ENCODE data around the gene OR2G6.
"Not testable (repeated sequence)": the region's sequence is repeated elsewhere in the genome, so short reads cannot be mapped to it uniquely, and the experiment has no call there.

OR2G6 gene

GRCh38 chr1:248507773-248508172, at the start of gene OR2G6:
Gene OR2G6, plus strand, starts transcription at chr1:248508073. Its CDS starts 13,574 bp downstream, at chr1:248521647.
- DNase-seq = not testable (repeated sequence)

DNA sequence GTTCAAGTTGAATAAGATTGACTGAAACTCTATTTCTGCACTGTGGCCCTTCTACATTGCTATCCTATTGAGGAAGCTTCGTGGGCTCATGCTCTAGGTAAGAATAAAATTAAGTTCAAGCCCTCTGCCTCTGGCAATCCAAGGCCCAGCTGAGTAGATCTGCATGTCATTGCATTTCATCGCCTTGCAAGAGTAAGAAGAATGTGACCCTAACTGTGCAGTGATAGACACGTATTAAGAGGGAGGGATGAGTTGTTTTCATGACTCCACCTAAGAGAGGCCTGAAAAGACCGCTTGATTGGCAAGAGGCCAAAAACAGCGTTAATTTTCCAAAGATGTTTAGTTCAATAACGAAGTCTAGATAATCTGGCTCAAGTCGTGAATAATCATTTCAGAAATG, 48.8 kb upstream of the OR2G6 start:
- DNase-seq = not testable (repeated sequence)

DNA sequence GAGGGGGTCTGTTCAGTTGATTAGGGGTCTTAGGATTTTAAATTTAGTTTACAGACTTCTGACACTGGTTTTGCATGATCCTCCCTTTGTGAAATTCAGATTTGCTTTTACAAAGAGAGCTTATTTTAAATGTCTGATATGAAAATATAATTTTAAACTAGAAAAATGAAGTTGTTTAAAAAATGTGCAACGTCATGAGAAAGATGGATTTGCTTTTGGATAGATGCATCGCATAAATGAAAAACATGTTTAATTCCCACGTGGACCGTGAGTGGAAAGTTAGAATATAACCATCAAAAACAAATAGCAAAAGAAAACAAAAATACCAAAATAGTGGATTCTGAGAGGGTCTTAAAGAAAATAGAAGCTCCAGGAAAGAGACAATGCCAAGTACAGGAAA, 36.7 kb upstream of the OR2G6 start:
- DNase-seq = no peak

DNA sequence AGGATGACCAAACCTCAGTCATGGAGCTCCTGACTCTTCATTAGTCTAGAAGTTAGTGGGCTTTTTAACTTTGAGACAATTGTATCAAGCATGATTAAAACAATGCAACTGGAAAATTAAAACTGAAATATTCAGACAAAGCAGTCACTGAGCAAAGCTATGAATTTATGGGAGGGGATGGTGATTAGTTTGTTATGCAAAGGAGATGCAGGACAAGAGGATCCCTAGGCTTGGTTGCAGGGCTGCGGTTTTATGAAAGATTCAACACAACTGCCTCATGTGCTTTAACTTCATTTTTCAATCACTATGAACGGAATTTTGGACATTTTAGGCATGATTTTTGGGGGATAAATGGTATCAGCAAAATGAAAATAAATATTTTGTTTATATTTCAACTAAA, 35.8 kb upstream of the OR2G6 start:
- not testable (repeated sequence) for DNase-seq

DNA sequence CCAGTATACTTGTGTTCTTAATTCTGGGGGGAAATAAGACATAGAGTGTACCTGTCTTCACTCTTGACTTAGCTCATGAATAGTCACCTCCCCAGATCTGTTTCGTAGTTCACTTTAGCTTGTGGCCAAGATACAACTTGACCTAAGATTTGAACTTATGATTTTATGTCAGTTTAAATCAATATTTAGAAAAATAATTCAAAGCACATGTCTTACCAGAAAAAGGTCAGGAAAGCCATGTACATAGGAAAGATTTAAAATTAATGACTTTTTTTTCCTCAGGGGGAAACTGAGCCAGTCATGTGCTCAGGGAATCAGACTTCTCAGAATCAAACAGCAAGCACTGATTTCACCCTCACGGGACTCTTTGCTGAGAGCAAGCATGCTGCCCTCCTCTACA, 34.8 kb upstream of the OR2G6 start, which contains the start of gene OR2T3:
TSS of gene OR2T3 (plus strand) at position 301 of the 400 bp plus-strand sequence. CDS start at position 301, 0 bp downstream.
- DNase-seq = not testable (repeated sequence)

DNA sequence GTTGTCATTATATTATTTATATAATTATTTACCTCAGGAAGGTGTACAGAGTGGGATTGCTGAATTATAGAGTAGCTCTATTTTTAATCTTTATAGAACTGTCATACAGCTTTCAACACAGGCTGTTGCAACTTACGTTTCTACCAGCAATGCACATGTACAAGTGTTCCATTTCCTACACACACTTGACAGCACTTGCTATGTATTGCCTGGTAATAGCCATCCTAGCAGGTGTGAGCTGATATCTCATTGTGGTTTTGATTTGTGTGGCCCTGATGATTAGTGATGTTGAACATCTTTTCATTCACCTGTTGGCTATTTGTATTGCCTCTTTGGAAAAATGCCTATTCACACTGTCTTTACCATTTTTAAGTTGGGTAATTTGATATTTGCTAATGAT, 32.2 kb upstream of the OR2G6 start:
- DNase-seq = not testable (repeated sequence)

GRCh38 chr1:248481686-248482579, 25.9 kb upstream of the OR2G6 start:
- not testable (repeated sequence) for DNase-seq

DNA sequence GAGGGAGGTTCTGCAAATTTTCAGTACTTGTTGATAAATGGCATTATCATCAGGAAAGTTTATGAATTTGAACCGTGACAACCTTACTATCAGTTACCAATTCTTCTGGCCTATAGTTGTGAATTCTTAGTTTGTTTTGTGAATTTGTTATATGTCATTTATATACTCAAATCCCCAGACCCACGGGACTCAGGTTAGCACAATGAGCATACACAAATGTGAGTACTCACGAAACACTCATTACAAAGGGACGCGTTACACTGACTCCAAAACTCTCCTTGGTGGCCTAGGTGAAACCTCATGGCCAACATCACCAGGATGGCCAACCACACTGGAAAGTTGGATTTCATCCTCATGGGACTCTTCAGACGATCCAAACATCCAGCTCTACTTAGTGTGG, 19.6 kb upstream of the OR2G6 start, which contains the start of gene OR2T5:
TSS of gene OR2T5 (plus strand) at position 301 of the 400 bp plus-strand sequence. CDS start at position 301, 0 bp downstream.
- DNase-seq = not testable (repeated sequence)

DNA sequence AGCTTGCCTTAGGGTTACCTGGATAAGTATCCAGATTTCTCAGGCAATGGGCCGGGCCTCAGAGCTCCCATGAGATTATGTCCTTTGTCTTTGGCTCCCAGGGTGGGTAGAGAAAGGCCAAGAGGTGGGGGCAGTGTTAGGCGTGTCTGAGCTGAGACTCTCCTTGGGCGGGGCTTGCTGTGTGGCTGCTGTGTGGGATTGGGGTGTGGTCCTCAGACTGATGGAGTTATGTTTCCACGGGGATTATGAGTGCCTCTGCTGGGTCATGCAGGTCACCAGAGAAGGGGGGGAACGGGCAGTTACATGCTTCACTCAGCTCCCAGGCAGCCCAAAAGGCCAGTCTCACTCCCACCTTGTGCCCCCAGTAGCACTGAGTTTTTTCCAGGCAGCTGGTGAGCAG, 11.2 kb upstream of the OR2G6 start:
- DNase-seq = not testable (repeated sequence)

GRCh38 chr1:248500305-248501035, 7.4 kb upstream of the OR2G6 start:
- not testable (repeated sequence) for DNase-seq

- DNase-seq = not testable (repeated sequence)
Observed at GRCh38 chr1:248510217-248510616, 2.3 kb downstream of the OR2G6 start.

GRCh38 chr1:248521856-248522255, 14.0 kb downstream of the OR2G6 start:
- DNase-seq = no peak

- DNase-seq = not testable (repeated sequence)
Observed at GRCh38 chr1:248537449-248537848, 29.6 kb downstream of the OR2G6 start.

DNA sequence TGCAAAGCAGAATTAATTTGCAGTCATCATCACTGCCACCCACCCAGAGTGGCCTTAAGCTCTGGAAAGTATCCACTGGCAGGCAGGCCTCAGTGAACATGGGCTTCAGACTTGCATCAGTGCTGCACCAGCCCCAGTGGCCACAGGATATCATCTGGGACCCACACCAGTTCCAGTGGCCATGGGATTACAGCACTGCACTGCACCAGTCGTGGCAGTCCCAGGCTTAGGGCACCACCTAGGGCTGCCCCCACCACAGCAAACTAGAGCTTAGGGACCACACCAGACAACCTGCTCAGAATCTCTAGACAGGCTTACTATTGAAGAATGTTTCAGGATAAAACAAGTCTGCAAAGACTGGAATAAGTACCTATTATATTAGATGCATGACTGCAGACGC, 39.5 kb downstream of the OR2G6 start:
- DNase-seq = not testable (repeated sequence)

GRCh38 chr1:248551027-248551426, 43.2 kb downstream of the OR2G6 start:
- not testable (repeated sequence) for DNase-seq

DNA sequence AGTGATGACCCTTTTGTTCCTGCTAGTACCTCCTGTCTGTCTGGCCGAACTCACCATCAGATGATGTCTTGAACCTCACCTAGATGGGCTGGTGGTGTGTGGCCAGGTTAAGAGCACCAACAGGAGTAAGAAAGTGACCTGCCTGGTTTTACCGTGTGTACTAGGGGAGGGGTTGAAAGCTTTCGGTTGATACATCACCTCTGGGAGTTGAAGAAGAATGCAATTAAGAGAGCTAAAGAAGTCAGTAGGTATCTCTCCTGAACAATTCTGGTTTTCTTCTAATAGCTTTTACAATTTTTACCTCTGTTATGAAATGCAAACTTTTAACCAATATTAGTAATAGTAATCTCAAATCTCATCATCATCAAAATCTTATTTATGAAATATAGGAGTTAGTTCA, 54.8 kb downstream of the OR2G6 start, which contains the start of gene OR2T29:
TSS of gene OR2T29 (minus strand) at position 101 of the 400 bp plus-strand sequence. CDS start 3,281 bp downstream, outside the sequence.
- not testable (repeated sequence) for DNase-seq

- not testable (repeated sequence) for DNase-seq
Observed at GRCh38 chr1:248565530-248566373, 57.9 kb downstream of the OR2G6 start.

DNA sequence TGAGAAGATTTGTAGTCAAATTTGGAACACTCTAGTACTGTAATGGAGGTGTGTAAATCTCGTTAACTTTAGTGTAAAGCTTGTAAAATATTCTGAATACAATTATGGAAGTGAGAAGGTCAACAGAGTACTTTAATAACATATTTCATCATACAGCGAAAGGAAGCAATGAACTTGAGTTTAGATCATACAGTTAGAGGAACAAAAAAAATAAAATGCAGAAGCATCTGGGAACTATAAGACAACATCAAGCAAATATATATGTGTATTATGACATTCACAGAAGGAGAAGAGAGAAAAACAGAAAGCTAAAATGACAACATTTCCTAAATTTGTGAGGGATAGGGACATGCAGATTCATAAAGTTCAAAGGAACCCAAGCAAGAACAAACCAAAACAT, 61.2 kb downstream of the OR2G6 start:
- DNase-seq = not testable (repeated sequence)

- DNase-seq = not testable (repeated sequence)
Observed at GRCh38 chr1:248570811-248571210, 62.9 kb downstream of the OR2G6 start.

DNA sequence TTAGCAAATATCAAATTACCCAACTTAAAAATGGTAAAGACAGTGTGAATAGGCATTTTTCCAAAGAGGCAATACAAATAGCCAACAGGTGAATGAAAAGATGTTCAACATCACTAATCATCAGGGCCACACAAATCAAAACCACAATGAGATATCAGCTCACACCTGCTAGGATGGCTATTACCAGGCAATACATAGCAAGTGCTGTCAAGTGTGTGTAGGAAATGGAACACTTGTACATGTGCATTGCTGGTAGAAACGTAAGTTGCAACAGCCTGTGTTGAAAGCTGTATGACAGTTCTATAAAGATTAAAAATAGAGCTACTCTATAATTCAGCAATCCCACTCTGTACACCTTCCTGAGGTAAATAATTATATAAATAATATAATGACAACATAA, 64.2 kb downstream of the OR2G6 start:
- not testable (repeated sequence) for DNase-seq

- not testable (repeated sequence) for DNase-seq
Observed at GRCh38 chr1:248573856-248574255, 66.0 kb downstream of the OR2G6 start.

DNA sequence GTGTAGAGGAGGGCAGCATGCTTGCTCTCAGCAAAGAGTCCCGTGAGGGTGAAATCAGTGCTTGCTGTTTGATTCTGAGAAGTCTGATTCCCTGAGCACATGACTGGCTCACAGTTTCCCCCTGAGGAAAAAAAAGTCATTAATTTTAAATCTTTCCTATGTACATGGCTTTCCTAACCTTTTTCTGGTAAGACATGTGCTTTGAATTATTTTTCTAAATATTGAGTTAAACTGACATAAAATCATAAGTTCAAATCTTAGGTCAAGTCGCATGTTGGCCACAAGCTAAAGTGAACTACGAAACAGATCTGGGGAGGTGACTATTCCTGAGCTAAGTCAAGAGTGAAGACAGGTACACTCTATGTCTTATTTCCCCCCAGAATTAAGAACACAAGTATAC, 66.8 kb downstream of the OR2G6 start, which contains the start of gene OR2T34:
TSS of gene OR2T34 (minus strand) at position 101 of the 400 bp plus-strand sequence. CDS start at position 101, 0 bp downstream.
- DNase-seq = not testable (repeated sequence)
